HG02678 (cell line): ENCODE measurements around the gene PPOX.

Experiments
- ATAC-seq: cut with Tn5 transposase; IDR thresholded peaks from one replicate; pipeline ENCODE4 v1.9.1; 2021; ENCODE audit warnings: mild to moderate bottlenecking, moderate library complexity; ENCODE audit not compliant: unreplicated experiment

The PPOX gene

GRCh38 chr1:161153176-161153575 is 13.1 kb upstream of the PPOX start:
- ATAC-seq: no peak

GRCh38 chr1:161153682-161154337 is 12.4 kb upstream of the PPOX start, which contains the start of gene UFC1:
Gene UFC1, plus strand, starts transcription at chr1:161153978. Its CDS starts 20 bp downstream, at chr1:161153998.
- peak; percentile 93 for ATAC-seq

DNA sequence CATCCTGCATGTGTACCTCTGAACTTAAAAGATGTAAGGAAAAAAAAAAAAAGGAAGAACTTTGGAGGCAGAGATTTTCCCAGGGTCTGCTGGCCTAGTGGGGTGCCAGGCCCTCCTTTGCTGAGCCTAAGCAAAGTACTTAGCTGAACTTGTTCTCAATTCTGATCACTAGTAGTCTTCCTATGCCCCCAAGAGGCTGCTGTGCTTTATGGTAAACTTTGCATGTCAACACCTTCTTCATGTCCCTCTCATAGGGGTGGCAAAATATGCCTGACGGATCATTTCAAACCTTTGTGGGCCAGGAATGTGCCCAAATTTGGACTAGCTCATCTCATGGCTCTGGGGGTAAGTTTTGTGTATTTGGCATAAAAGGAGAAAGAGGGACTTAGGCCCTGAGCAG is 8.4 kb upstream of the PPOX start:
- ATAC-seq: no peak

DNA sequence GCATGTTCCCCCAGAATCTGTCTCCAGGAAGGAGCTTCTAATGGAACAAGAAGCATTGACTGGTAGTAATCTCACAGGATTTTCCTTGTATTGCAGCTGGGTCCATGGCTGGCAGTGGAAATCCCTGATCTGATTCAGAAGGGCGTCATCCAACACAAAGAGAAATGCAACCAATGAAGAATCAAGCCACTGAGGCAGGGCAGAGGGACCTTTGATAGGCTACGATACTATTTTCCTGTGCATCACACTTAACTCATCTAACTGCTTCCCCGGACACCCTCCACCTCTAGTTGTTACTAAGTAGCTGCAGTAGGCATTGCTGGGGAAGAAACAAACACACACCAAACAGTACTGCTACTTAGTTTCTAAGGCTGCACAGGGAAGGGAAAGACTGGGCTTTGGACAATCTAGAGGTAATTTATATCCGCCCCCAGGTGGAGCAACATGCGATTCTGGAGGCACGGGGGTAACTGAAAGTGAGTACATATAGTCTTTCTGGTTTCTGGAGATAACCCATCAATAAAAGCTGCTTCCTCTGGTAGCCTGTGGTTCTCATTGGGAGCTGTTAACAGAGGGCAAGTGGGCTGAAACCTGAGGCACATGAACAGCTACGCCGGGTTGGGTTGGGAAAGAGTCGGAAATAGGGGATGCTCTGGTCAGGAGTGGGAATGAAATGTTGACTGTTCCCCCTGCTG is 7.8 kb upstream of the PPOX start:
- ATAC-seq: no peak

- peak; percentile 84 for ATAC-seq
Observed at GRCh38 chr1:161159087-161159912, 6.9 kb upstream of the PPOX start, which contains the start of gene USP21. Gene USP21, plus strand, starts transcription at chr1:161159500. Its CDS starts 1,141 bp downstream, at chr1:161160641.

DNA sequence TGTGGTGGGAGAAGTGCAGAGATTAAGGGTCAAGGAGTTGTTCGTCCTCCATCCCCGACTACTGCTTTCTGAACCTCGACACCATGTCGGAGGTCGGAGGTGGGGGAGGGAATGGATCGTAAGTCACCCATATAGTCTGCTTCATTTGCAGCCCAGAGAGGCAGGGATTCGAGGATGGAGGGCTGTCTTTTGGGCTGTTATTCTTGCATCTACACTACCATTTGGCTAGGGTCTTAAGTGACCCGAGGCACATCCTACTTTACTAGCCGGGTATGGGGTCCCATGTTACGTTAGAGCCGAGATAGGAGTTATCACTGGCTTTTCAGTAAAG is 6.3 kb upstream of the PPOX start:
- ATAC-seq: no peak

DNA sequence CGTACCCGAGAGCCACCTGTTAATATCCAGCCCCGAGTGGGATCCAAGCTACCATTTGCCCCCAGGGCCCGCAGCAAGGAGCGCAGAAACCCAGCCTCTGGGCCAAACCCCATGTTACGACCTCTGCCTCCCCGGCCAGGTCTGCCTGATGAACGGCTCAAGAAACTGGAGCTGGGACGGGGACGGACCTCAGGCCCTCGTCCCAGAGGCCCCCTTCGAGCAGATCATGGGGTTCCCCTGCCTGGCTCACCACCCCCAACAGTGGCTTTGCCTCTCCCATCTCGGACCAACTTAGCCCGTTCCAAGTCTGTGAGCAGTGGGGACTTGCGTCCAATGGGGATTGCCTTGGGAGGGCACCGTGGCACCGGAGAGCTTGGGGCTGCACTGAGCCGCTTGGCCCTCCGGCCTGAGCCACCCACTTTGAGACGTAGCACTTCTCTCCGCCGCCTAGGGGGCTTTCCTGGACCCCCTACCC is 5.5 kb upstream of the PPOX start:
- no peak for ATAC-seq

DNA sequence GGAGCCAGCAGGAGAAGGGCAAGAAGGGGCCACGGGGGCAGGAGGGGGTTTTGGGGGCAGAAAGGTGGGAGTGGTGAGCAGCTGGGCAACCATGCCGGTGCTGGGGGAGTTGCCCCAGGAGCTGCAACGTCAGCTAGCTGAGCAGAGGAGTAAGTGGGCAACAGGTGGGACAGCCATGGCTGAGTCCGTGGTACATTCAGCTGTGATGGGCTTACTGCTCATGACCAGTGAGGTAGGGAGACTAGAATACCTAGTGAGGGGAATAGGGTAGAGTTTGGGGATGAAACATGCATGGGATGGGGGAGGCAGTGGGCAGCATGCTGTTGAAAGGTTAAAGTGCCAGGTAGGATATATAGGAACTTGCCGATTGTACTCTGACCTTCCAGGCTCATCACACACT is 4.6 kb upstream of the PPOX start:
- no peak for ATAC-seq

- no peak for ATAC-seq
Observed at GRCh38 chr1:161162052-161162451, 4.2 kb upstream of the PPOX start.

- ATAC-seq: no peak
Observed at GRCh38 chr1:161162806-161163205, 3.4 kb upstream of the PPOX start.

GRCh38 chr1:161163793-161164192 is 2.4 kb upstream of the PPOX start:
- no peak for ATAC-seq

- ATAC-seq: no peak
Observed at GRCh38 chr1:161164901-161165610, 1.2 kb upstream of the PPOX start.

GRCh38 chr1:161166669-161167548 is 683 bp downstream of the PPOX start:
- ATAC-seq: no peak

DNA sequence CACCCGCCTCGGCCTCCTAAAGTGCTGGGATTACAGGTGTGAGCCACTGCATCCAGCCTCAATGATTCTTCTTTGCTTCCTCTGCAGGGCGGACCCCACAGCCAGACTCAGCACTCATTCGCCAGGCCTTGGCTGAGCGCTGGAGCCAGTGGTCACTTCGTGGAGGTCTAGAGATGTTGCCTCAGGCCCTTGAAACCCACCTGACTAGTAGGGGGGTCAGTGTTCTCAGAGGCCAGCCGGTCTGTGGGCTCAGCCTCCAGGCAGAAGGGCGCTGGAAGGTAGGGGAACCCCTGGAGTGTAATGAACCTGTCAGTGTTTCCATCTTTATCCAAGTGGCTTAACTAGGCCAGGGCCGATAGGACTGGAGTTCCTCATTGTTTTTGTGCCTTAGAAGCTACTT is 2.7 kb downstream of the PPOX start:
- no peak for ATAC-seq

GRCh38 chr1:161171191-161171590 is 5.0 kb downstream of the PPOX start:
- ATAC-seq: no peak

DNA sequence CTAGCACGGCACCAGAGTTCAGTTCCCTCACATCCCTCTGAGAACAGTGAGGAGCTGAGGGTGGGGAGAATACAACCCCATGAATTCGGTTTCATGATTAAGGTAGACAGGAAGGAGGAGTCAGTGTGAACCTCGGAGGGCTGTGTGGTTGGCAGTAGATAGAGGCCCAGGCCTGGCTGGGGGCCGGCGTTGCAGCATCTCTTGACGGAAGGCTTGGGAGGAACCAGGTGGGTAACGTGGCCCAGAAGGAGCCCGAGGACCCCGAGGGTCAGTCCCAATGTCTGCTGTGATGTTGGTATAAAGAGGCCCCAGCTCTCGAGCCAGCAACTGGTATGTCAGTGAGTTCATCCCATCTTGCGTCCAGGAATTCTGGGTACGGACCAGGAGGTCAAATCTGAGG is 5.5 kb downstream of the PPOX start:
- no peak for ATAC-seq

- ATAC-seq: no peak
Observed at GRCh38 chr1:161172349-161172748, 6.1 kb downstream of the PPOX start.

GRCh38 chr1:161172776-161173376 is 6.7 kb downstream of the PPOX start:
- no peak for ATAC-seq

- ATAC-seq: no peak
Observed at GRCh38 chr1:161173711-161174110, 7.5 kb downstream of the PPOX start.

DNA sequence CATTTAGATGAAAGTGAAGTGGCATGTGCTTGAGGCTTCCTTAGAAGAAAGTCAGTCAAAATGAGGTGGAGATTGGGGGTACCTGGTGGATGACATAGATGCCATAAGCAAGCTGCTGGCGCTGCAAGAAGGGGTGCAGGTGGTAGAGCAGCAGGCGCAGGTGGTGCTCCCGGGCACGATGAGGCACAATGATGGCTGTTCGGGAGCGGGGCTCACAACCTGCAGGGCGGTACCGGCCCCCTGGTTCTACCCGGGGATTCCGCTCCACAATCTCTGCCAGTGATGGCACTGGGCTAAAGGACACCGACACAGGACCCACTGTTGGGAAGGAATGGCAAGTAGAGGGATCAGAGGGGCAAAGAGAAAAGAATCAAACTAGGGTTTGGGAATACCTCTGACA is 8.7 kb downstream of the PPOX start:
- no peak for ATAC-seq
